ENCODE measurements around the gene LRIG2.
"Not testable (repeated sequence)": the region's sequence is repeated elsewhere in the genome, so short reads cannot be mapped to it uniquely, and the experiment has no call there.

Gene LRIG2

DNA sequence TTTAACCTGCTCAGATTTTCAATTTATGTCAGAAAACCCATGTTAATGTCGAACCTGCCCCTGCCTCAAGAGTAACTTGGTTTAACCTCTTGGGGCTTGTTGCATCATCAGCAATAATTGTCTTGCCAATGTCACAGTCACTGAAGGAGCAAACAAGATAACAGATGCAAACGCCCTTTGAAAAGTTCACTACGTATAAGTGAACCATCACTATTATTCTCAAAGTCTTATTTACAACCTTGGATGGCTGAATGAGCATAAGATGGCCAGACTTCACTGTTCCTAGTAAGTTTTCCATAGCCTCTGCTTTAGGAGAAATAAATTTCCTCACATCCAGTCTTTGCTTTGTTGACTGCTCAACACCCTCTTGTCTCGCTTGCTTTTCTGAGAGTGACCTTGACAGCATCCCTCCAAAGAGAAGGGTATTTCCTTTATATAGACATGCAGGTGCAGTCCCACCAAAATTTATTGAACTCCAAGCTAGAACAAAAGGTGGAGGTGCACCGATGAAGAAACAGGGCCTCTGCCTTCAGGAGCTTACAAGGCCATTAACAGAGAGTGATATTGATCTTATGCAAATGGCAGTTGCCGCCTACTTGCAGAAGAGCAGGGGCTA lies 749 bp upstream of the LRIG2 start:
- DNase-seq: no peak

DNA sequence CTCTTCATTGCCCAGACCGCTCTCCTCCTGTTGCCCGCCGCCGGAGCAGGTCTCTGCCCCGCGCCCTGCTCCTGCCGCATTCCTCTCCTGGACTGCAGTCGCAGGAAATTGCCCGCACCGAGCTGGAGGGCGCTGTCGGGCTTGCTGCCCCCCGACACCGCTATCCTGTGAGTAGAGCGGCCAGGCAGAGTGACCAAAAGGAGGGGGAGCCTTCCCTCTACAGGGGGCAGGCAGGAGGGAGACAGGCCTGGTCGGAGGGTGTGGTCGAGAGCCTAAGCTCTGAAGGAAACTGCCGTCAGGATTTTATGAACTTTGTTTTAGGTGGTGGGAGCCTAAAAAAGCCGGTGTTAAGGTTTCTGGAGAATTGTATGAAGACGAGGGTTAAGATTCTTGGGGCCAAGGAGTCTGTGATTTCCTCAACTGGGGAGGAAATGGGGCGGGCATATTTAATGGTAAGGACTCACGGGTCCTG lies 517 bp downstream of the LRIG2 start:
- no peak for DNase-seq

DNA sequence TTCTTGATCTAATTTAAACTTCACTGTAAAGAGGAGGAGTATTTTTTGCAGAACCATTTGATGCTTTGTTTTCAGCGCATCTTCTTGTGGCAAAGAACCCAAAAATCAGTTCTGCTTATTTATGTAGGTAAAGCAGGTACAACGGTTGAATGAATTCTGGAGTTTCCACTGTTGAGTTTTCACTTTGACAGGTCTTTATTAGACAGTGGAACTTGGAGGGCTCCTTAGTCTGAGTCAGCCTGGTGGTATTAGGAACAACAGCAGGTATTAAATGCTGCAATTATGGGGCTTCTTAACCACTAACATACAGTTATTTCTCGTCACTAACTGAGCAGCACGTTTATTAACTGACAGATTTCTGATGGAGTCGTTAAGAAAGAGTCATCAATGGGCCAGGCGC lies 1.2 kb downstream of the LRIG2 start:
- DNase-seq: no peak

DNA sequence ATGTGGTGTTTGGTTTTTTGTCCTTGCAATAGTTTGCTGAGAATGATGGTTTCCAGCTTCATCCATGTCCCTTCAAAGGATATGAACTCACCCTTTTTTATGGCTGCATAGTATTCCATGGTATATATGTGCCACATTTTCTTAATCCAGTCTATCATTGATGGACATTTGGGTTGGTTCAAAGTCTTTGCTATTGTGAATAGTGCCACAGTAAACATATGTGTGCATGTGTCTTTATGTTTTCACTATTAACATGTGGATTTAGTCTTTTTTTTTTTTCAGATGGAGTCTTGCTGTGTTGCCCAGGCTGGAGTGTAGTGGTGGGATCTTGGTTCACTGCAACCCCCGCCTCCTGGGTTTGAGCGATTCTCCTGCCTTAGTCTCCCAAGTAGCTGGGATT lies 5.0 kb downstream of the LRIG2 start:
- DNase-seq: not testable (repeated sequence)

DNA sequence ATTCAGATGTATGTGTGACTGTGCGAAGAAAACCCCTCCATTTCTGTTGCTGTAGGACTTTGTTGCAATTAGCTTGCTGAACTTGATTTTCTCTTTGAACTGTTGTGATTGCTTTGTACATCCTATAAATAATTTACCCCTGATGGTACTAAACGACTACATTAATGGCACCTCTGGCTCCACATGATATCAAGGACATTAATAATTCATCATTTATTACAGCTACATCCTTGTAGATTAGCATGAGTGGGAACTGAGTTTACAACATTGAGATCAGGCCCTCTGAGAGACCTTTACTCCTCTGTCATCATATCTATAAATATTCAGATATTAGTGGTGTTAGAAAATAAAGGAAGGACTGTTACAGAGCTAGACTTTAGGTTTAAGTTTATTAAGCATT lies 13.5 kb downstream of the LRIG2 start:
- no peak for DNase-seq

DNA sequence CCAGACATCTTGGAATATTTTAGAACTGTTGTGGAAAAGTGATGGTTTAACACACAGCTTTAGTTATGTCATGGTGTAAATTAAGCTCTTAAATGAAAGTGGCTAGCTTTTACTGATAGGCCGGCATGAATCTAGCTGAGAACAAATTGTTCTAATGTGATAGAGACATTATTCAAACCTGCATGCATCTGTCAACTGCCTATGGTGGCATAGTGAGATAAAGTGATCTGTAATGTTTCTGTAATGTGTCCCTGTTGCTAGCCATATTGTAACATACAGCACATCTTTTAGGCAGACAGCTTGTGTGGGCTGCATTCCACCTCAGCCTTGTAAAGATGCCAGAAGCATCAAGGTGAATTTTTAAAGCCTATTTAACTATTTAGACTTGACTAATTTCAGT lies 16.0 kb downstream of the LRIG2 start:
- no peak for DNase-seq

DNA sequence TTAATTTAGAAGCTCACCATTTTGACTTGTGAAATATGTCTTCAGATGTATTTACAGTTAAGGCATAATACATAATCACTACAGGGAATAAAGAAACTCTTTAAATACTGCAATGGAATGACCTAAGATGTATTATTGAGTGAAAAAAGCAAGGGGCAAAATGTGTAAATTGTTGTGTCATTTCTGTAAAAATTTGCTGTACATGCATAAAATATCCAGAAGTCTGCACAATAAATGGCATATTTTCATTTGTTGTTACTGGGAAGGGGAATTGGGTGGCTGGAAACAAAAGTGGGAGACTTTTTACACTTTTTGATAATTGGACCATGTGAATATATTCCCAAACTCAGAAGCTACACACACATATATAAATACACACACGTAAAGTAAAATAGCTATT lies 17.1 kb downstream of the LRIG2 start:
- DNase-seq: no peak

DNA sequence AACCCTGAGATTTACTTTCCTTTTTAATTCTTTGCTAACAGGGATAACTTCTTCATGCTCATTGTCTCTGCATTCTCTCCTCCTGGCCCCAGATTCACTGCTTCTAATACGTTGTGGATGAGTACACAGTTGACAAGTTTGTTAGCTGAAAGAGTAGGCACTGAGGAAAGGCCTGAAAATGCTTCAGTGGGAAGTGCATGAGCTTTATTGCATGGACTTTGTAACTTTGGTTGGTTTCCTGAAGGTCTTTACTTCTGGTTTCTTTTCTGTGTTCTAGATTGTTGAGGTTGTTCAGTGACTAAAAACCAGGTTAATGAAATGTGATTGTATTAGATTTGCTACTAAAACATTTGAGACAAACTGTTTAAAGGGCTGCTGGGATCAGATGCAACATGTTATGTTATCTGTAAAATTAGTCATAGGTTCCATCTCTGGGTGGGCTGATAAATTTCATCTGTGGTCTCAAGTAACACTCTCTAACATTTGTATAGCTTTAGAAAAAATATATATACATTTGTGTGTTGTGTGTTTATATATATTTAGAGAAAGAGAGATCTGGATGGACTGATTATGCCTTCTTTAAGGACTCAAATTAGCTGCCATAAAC lies 19.1 kb downstream of the LRIG2 start:
- DNase-seq: no peak

DNA sequence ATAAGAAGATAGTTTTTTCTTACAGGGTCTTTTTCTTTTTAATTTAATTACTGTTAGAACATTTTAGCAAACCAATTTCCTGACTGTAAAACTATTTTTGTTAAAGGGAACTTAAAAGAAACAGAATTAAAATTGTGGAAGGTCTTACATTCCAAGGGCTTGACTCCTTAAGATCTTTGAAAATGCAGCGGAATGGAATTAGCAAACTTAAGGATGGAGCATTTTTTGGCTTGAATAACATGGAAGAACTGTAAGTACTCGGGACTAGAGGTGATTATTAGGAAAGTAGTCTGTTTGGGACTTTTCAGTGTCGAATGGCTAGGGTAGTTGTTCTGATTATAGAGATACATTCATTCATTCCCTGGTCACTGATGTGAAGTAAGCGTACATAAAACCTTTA lies 21.5 kb downstream of the LRIG2 start:
- DNase-seq: no peak

DNA sequence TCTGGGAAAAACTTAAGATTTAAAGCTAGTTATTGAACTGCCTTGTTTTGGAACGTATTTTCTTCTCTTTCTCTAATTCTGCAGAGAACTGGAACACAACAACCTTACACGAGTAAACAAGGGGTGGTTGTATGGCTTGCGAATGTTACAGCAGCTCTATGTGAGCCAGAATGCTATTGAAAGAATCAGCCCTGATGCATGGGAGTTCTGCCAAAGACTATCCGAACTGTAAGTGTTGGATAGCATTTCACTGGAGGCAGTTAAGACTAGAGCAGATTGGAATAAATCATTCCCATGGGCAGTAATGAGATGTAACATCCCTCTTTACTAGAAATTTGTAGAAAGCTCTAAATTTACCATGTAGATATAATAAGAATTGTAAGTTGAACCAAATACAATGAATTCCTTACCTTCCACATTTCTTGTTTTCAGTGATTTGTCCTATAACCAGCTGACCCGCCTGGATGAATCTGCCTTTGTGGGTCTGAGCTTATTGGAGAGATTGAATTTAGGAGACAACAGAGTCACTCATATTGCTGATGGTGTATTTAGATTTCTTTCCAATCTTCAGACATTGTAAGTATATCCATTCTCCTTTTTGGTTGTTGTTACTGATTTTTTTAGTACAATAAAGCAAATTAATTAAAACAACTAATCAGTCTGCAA lies 22.9 kb downstream of the LRIG2 start:
- no peak for DNase-seq

DNA sequence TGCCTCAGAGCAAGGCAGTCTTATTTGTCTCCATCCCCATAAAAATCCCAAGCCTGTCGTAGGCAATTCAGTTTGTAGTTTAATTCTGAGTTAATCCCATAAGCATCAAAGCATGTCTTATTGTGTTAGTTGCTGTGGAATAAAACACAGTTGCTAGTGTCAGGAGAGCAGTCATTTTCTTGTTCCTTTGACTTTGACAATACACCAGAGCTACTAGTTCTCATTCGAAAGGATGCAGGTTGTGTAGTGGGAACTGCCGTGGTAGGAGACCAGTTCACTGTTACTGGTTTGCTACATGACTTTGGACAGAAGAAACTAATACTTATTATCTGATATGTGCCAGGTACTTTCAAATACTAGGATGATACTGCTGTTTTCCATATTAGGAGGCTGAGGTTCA lies 23.5 kb downstream of the LRIG2 start:
- DNase-seq: no peak

DNA sequence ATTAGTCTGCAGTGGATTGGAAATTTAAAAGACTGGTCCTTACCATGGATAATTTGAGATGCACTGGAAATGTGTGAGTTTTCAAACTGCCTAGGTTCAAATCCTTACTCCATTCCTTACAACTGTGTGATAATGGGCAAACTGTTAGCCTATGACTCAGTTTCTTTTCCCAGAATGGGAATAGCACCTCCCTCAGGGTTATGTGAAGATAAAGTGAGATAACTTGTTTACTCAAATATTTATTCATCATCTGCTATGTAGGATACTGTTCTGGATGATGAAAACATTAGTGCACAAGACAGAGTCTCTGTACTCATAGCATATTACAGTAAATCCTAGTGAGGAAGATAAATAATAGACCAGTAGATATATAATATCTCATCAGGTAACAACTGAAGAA lies 28.6 kb downstream of the LRIG2 start:
- no peak for DNase-seq

DNA sequence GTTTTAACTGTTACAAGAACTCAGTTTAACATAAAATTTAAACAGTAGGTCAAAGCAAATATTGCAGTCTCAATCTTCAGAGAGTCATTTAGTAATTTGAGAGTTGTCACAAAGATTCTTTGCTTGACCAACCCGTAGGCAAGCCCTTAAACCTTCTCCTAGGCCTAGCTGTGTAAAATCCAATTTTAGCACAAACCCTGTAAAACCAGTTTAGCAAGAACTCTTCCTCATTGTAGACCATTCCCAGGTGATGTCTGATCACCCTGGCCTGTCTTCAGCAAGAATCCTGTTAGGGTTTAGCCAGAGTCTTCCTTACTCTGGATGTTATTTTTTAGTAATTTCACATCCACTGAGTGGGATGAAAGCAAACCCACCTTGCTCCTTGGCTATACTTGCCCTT lies 30.1 kb downstream of the LRIG2 start:
- no peak for DNase-seq

DNA sequence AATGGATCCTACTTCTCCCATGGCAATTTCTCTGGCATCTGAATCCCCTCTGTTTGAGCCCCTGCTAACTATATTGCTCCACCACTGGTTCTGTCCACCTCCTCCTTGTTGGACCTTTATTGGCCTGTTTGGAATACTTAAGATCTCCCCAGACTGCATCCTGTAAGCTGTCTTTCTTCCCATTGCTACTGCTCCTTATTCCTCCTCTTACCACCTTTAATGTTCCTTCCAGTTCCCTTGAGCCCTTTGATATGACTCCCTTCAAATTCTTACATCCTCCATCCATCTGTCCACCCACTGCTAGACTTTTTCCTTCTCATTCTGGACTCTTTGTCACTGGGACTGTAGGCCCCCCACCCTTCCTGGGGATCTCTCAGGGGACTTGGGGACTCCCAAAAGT lies 31.0 kb downstream of the LRIG2 start:
- no peak for DNase-seq

DNA sequence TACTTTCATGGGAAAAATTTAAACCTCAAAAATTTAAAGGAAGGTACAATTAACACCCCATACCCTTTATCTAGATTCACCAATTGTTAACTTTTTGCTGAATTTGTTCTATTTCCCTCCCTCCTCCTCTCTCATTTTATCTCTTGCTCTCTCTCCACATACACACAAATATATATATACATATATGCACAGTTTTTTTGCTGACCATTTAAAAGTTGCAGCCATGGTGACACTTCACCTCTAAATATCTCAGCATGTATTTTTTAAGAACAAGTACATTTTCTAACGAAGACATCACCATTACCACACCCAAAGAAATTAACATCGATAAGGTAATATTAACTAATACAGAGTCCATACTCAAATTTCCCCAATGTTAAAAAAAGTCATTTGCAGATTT lies 33.9 kb downstream of the LRIG2 start:
- DNase-seq: no peak

DNA sequence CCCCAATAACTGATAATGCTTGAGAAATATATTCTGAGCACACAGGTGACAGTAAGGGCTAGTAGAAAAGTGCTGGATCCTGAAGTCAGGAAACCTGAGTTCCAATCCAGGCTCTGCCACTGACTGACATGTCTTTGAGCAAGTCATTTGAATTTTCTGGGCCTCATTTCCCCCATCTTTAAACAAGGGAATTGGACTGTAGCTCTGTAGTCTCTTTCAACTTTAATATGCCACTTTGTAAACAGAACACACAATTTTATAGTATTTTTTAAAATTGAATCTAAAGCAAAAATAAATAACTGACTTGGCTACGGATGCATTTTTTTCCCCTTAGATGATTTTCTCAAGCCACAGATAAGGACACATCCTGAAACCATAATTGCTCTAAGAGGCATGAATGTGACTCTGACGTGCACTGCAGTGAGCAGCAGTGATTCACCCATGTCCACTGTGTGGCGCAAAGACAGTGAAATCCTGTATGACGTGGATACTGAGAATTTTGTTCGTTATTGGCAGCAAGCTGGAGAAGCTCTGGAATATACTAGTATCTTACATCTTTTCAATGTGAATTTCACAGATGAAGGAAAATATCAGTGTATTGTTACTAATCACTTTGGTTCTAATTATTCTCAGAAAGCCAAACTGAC lies 37.0 kb downstream of the LRIG2 start:
- DNase-seq: no peak

DNA sequence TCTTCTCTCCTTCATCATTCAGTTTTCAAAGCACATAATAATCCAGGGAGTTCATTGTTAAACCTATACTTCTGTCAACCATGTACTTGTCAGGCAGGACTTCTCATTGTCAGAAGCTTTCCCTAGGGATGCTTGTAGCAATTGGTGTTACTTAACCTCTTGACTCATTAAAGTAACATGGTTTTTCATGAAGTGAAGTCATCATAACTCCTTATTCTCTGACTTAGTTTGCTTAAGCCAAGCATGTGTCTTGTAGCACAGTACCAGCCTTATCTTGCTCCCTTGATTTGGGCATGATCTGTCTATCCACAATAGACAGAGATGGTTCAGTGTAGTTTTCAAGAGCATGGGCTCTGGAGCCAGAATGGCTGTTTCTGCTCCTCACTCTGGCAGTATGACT lies 45.3 kb downstream of the LRIG2 start:
- DNase-seq: no peak

DNA sequence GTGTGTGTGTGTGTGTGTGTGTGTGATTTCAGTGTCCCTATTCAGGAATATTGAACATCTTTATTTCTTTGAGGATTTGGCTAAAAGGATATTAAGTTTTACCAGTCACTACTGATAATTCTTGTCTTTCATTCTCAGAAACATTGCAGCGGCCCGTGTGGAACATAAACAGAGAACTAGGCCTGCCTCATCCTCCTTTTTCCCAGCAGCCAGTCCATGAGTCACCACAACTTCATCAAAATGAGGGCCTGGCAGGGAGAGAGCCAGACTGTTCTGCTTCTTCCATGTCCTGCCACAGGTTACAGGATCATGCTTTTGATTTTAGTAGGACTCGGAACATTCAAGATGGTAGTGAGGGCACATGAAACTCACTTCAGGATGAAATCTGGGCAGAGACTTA lies 50.7 kb downstream of the LRIG2 start:
- DNase-seq: no peak

DNA sequence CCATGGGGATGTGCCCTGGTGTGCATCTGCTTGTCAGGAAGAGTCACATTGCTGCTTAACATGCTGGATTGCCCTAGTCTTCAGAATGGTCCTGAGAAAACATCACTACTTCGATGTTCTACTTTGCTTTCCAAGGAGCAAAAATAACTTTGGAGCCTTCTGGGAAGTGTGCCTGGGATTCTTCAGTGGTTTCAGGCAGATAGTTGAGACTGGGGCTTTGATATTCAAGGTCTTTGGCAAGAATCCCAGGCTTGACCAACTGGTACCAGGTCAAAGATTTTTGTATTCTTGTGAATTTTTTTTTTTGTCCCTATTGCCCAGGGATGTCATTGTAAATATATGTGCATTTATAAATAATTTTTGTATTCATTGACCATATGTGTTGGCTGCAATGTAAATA lies 51.4 kb downstream of the LRIG2 start:
- no peak for DNase-seq

DNA sequence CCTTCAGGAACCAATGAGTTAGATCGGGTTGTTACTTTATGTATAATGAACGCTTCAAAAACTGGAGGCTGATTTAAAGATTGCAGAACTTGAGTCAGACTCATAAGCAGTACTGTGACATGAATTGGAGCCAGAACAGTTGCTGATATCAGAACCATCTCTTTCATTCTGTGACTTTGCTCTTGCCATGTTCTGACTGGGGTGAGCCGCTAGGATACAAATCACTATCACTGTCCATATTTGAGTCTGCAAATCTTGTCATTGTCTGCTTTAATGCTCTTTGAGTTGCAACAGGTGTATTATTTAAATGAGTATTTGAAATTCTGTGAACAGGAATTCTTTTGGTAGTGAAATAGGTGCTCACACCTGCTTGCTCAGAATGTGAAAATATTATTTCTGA lies 52.5 kb downstream of the LRIG2 start:
- no peak for DNase-seq

DNA sequence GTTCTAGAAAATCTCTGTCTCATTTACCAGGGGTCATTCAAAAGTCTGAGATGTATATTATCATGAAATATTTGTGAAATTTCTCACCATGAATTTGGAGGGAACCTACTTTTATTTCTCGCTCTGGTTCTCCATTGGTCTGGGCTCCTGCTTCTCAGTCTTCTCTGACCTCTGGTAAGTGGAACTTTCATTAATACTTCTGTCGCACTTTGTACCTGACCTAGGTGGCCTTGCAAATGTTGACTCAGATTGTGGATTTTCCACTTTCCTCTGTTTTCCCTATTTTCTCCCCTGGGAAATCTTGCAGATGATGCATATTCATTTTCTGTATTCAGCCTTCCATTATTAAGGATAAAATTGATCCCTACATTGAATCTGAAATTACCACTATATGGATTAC lies 53.2 kb downstream of the LRIG2 start:
- DNase-seq: no peak

DNA sequence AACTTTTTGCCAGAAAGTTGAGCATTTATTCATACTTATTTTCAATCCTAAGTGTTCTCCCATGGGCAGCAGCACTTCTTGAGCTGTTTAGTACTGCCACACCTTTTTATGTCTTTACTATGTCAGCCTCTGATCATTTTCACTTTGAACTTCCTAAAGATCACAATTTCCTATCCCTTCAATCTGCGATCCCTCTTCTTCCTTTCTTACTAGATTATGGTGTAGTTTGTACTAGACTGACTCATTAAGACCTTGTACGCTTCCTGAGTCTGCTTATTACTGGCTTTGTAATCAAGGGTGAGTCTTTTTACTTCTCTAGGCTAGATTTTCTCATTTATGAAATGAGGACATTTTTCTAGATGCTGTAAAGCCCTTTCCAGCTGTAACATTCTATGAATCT lies 55.1 kb downstream of the LRIG2 start:
- DNase-seq: no peak

DNA sequence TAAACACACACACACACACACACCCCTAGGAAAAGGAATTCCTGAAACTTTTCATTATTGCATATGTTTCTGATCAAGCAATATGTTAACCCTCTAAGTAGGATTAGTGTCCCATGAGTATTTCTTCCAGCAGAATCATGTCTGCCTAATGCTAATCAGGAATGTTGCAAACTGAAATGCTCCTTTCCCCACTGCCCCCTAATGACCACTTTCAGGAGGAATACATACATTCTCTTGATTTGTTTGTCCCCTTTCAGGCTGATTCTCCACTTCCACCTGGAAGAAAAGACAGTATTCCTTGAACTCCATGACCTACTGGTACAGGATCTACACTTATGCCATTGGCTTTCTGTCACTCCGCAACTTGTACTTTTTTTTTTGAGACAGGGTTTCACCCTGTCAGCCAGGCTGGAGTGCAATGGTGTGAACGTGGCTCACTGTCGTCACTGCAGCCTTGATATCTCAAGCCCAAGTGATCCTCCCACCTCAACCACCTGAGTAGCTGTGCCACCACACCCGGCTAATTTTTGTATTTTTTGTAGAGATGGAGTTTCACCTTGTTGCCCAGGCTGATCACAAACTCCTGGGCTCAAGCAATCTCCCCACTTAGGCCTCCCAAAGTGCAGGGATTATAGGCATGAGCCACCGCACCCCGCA lies 56.7 kb downstream of the LRIG2 start:
- DNase-seq: no peak

DNA sequence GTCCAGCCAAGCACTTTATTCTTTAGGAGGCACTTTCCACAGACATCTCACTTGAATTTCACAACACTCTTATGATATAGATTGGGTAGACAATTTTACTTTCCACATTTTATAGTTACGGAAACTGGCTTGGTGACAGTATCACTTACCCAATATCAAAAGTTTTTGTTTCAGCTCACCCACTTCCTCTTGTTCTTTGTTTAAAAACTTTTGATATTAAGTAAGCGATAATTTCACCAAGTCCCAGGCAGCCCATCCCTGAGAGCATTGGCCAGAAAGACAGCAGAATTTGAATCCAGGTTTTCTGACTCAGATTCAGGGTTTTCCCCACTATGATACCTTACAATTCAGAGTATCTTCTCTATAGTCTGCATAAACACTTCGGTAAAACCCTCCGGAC lies 60.0 kb downstream of the LRIG2 start:
- DNase-seq: no peak
